ENCODE data around the gene DDX24. TPM values are rescaled to one million over a fixed set of nuclear protein-coding genes. Genes with fewer than 3 reads are reported as not detected.

Gene DDX24
- total and polyA plus RNA-seq, 5 donors from 2014 or later = 221 to 518 (median 257) TPM

DNA sequence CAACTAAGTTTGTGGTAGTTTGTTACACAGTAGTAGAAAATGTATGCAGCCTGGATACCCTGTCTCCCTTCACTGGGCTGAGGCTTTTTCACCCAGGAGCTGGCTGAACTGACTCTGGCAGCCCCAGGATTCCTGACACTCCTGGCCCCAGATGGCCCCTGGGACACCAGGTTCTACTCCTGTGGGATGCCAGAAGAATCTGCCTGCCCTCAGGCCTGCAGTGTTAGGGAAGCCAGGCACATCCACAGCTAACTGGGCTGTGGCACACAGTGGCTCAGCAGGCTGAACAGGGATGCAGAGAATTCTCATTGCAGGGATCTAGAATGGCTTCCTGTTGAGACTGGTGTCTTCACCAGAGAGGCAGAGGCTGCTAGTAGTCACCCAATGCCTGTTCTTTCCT, 38.1 kb upstream of the DDX24 start:
- no peak overlapping the region for H3K27ac ChIP-seq (ENCODE audit: insufficient read depth, low read length, poor library complexity, severe bottlenecking)
- no peaks in the 10 kb centered on the region for H3K4me1 ChIP-seq (ENCODE audit: control insufficient read depth, insufficient read depth, low read length, poor library complexity, severe bottlenecking)
- H3K36me3 Mint-ChIP-seq = peaks cover 9% of the 10 kb centered on the region
- no peaks in the 10 kb centered on the region for H3K36me3 ChIP-seq (ENCODE audit: control insufficient read depth, insufficient read depth, low read length)
- no peaks in the 10 kb centered on the region for H3K27me3 ChIP-seq (ENCODE audit: control insufficient read depth, insufficient read depth, low read length)
- H3K4me1 Mint-ChIP-seq = peaks cover 0 to 2% (median 0%) of the 10 kb centered on the region in 4 donors
- H3K9me3 ChIP-seq (ENCODE audit: control insufficient read depth in 2 of 2, low read length in 2 of 2) = peaks cover 18 to 20% of the 10 kb centered on the region in 2 experiments
- H3K4me3 ChIP-seq (ENCODE audit: low read depth, low read length) = no peak overlapping the region
- ATAC-seq (ENCODE audit: low read depth in 2 of 2) (no peak), DNase-seq (no peak)
- H3K9me3 Mint-ChIP-seq = peaks cover 0 to 27% (median 6%) of the 10 kb centered on the region in 7 donors
- H3K27me3 Mint-ChIP-seq = peaks cover 28% of the 10 kb centered on the region
- H3K27ac Mint-ChIP-seq = no peak overlapping the region
- no peak overlapping the region for H3K4me3 Mint-ChIP-seq

DNA sequence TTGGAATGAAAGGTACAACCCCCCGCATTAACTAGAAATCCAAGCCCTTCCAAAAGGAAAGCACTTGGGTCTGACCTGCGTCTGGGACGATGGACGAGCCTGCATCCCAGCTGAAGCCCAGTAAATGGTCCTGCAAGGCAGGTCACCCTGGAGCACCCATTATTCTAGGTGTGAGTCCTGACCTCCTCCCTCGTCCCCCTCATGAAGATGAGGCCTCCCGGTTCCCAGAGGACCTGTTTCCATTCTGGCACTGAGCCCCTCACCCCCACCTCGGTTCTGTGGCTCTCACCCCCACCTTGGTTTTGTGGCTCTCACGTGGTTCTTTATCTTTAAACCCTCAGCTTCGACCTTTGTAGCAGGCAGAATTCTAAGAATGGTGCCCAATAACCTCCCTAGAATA, 36.9 kb upstream of the DDX24 start:
- ATAC-seq (ENCODE audit: low read depth in 2 of 2) = no peak
- Mint-ChIP-seq H3K27ac (no peak overlapping the region), H3K4me1 (peaks cover 0 to 2% (median 0%) of the 10 kb centered on the region in 4 donors), H3K9me3 (peaks cover 0 to 27% (median 5%) of the 10 kb centered on the region in 7 donors), H3K4me3 (no peak overlapping the region), H3K36me3 (peaks cover 9% of the 10 kb centered on the region), H3K27me3 (peaks cover 28% of the 10 kb centered on the region)
- no peak for DNase-seq
- no peaks in the 10 kb centered on the region for H3K27me3 ChIP-seq (ENCODE audit: control insufficient read depth, insufficient read depth, low read length)
- H3K9me3 ChIP-seq (ENCODE audit: control insufficient read depth in 2 of 2, low read length in 2 of 2) = peaks cover 18 to 20% of the 10 kb centered on the region in 2 experiments
- H3K4me1 ChIP-seq (ENCODE audit: control insufficient read depth, insufficient read depth, low read length, poor library complexity, severe bottlenecking) = no peaks in the 10 kb centered on the region
- no peaks in the 10 kb centered on the region for H3K36me3 ChIP-seq (ENCODE audit: control insufficient read depth, insufficient read depth, low read length)
- H3K27ac ChIP-seq (ENCODE audit: insufficient read depth, low read length, poor library complexity, severe bottlenecking) = no peak overlapping the region
- H3K4me3 ChIP-seq (ENCODE audit: low read depth, low read length) = no peak overlapping the region

GRCh38 chr14:94116701-94117100, 35.7 kb upstream of the DDX24 start:
- no peaks in the 10 kb centered on the region for H3K36me3 ChIP-seq (ENCODE audit: control insufficient read depth, insufficient read depth, low read length)

DNA sequence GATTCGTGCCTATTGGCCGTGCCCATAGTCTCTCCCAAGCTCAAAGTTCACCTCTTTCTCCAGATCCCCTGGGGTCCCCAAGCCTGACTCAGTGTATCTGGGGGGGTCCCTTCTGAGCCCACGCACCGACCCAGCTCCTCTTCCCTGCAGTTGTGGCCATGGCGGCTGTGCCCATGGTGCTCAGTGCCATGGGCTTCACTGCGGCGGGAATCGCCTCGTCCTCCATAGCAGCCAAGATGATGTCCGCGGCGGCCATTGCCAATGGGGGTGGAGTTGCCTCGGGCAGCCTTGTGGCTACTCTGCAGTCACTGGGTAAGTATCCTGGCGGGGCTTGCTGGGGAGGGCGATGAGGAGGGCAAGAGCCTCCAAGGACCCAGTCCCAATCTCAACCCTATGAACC, 34.6 kb upstream of the DDX24 start:
- Mint-ChIP-seq H3K36me3 (peaks cover 3% of the 10 kb centered on the region), H3K9me3 (peaks cover 0 to 13% (median 0%) of the 10 kb centered on the region in 7 donors), H3K27ac (no peak overlapping the region), H3K4me3 (no peak overlapping the region), H3K4me1 (peaks cover 0 to 2% (median 0%) of the 10 kb centered on the region in 4 donors), H3K27me3 (peaks cover 32% of the 10 kb centered on the region)
- DNase-seq = no peak
- no peak overlapping the region for H3K4me3 ChIP-seq (ENCODE audit: low read depth, low read length)
- no peak overlapping the region for H3K27ac ChIP-seq (ENCODE audit: insufficient read depth, low read length, poor library complexity, severe bottlenecking)
- no peaks in the 10 kb centered on the region for H3K36me3 ChIP-seq (ENCODE audit: control insufficient read depth, insufficient read depth, low read length)
- H3K4me1 ChIP-seq (ENCODE audit: control insufficient read depth, insufficient read depth, low read length, poor library complexity, severe bottlenecking) = no peaks in the 10 kb centered on the region
- no peaks in the 10 kb centered on the region for H3K27me3 ChIP-seq (ENCODE audit: control insufficient read depth, insufficient read depth, low read length)
- ATAC-seq (ENCODE audit: low read depth in 2 of 2) = no peak
- H3K9me3 ChIP-seq (ENCODE audit: control insufficient read depth in 2 of 2, low read length in 2 of 2) = peaks cover 14 to 17% of the 10 kb centered on the region in 2 experiments

More at GRCh38 chr14:94116701-94117100, 35.7 kb upstream of the DDX24 start:
- peaks cover 6% of the 10 kb centered on the region for H3K36me3 Mint-ChIP-seq
- peaks cover 0 to 24% (median 4%) of the 10 kb centered on the region in 7 donors for H3K9me3 Mint-ChIP-seq
- Histone ChIP-seq H3K4me3 (ENCODE audit: low read depth, low read length) (no peak overlapping the region), H3K27ac (ENCODE audit: insufficient read depth, low read length, poor library complexity, severe bottlenecking) (no peak overlapping the region), H3K27me3 (ENCODE audit: control insufficient read depth, insufficient read depth, low read length) (no peaks in the 10 kb centered on the region), H3K4me1 (ENCODE audit: control insufficient read depth, insufficient read depth, low read length, poor library complexity, severe bottlenecking) (no peaks in the 10 kb centered on the region), H3K9me3 (ENCODE audit: control insufficient read depth in 2 of 2, low read length in 2 of 2) (peaks cover 18 to 20% of the 10 kb centered on the region in 2 experiments)
- H3K4me1 Mint-ChIP-seq = peaks cover 0 to 2% (median 0%) of the 10 kb centered on the region in 4 donors
- no peak overlapping the region for H3K4me3 Mint-ChIP-seq
- H3K27me3 Mint-ChIP-seq = peaks cover 34% of the 10 kb centered on the region
- DNase-seq (no peak), ATAC-seq (ENCODE audit: low read depth in 2 of 2) (no peak)
- H3K27ac Mint-ChIP-seq = no peak overlapping the region

- Histone ChIP-seq H3K27ac (ENCODE audit: insufficient read depth, low read length, poor library complexity, severe bottlenecking) (no peak overlapping the region), H3K4me1 (ENCODE audit: control insufficient read depth, insufficient read depth, low read length, poor library complexity, severe bottlenecking) (no peaks in the 10 kb centered on the region), H3K27me3 (ENCODE audit: control insufficient read depth, insufficient read depth, low read length) (no peaks in the 10 kb centered on the region), H3K4me3 (ENCODE audit: low read depth, low read length) (no peak overlapping the region), H3K36me3 (ENCODE audit: control insufficient read depth, insufficient read depth, low read length) (no peaks in the 10 kb centered on the region), H3K9me3 (ENCODE audit: control insufficient read depth in 2 of 2, low read length in 2 of 2) (peaks cover 11 to 12% of the 10 kb centered on the region in 2 experiments)
- H3K4me3 Mint-ChIP-seq = no peak overlapping the region
- no peak for ATAC-seq (ENCODE audit: low read depth in 2 of 2)
- peaks cover 29% of the 10 kb centered on the region for H3K27me3 Mint-ChIP-seq
- peaks cover 0 to 8% (median 0%) of the 10 kb centered on the region in 7 donors for H3K9me3 Mint-ChIP-seq
- H3K4me1 Mint-ChIP-seq = peaks cover 0 to 2% (median 0%) of the 10 kb centered on the region in 4 donors
- DNase-seq = no peak
- no peaks in the 10 kb centered on the region for H3K36me3 Mint-ChIP-seq
- H3K27ac Mint-ChIP-seq = no peak overlapping the region
Measured at GRCh38 chr14:94115058-94115591, 34.1 kb upstream of the DDX24 start.

- Histone ChIP-seq H3K36me3 (ENCODE audit: control insufficient read depth, insufficient read depth, low read length) (no peaks in the 10 kb centered on the region), H3K9me3 (ENCODE audit: control insufficient read depth in 2 of 2, low read length in 2 of 2) (peaks cover 7% of the 10 kb centered on the region in 2 experiments), H3K27ac (ENCODE audit: insufficient read depth, low read length, poor library complexity, severe bottlenecking) (no peak overlapping the region), H3K27me3 (ENCODE audit: control insufficient read depth, insufficient read depth, low read length) (no peaks in the 10 kb centered on the region), H3K4me1 (ENCODE audit: control insufficient read depth, insufficient read depth, low read length, poor library complexity, severe bottlenecking) (no peaks in the 10 kb centered on the region), H3K4me3 (ENCODE audit: low read depth, low read length) (no peak overlapping the region)
- no peak for DNase-seq
- Mint-ChIP-seq H3K9me3 (peaks cover 0 to 3% (median 0%) of the 10 kb centered on the region in 7 donors), H3K4me3 (peak overlapping the region in 1 of 4 donors; percentile 3), H3K4me1 (peaks cover 0 to 2% (median 0%) of the 10 kb centered on the region in 4 donors), H3K27me3 (peaks cover 26% of the 10 kb centered on the region), H3K36me3 (no peaks in the 10 kb centered on the region), H3K27ac (no peak overlapping the region)
- ATAC-seq (ENCODE audit: low read depth in 2 of 2) = no peak
Measured at GRCh38 chr14:94114589-94115057, 33.6 kb upstream of the DDX24 start.

DNA sequence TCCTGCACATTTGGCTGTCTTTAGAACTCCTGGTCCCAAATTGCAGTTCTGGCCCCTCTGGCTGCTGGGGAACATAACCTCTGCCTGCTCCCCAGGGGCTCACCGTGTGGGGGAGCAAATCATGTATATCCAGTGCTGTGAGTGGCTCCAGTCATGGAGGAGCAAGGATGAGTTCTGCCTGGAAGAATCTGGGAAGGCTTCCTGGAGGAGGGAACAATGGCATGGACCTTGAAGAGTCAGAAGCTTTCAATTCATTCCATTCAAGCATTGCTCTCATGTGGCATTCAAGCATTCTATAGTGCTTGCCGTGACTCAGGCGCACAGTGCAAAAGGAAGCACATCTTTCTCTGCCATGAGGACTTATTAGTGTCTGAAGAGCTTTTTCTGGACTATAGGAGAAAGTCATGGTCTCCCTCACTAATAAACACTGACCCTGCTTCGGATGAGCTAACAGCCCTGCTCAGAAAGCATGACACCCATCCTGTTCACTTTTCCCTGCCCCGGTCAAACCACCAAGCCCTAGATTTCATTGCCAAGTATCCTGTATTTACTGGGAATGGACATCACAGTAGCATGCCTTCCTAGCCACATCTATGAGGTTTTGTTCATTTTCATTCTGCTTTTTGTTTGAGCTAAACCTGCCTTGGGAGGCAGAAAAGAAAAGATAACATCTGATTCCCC, 33.0 kb upstream of the DDX24 start:
- no peaks in the 10 kb centered on the region for H3K36me3 Mint-ChIP-seq
- H3K9me3 Mint-ChIP-seq = no peaks in the 10 kb centered on the region
- Histone ChIP-seq H3K36me3 (ENCODE audit: control insufficient read depth, insufficient read depth, low read length) (no peaks in the 10 kb centered on the region), H3K4me1 (ENCODE audit: control insufficient read depth, insufficient read depth, low read length, poor library complexity, severe bottlenecking) (no peaks in the 10 kb centered on the region), H3K27ac (ENCODE audit: insufficient read depth, low read length, poor library complexity, severe bottlenecking) (no peak overlapping the region), H3K4me3 (ENCODE audit: low read depth, low read length) (no peak overlapping the region), H3K27me3 (ENCODE audit: control insufficient read depth, insufficient read depth, low read length) (no peaks in the 10 kb centered on the region), H3K9me3 (ENCODE audit: control insufficient read depth in 2 of 2, low read length in 2 of 2) (peaks cover under 1 to 2% of the 10 kb centered on the region in 2 experiments)
- peaks cover 0 to 2% (median 0%) of the 10 kb centered on the region in 4 donors for H3K4me1 Mint-ChIP-seq
- H3K27me3 Mint-ChIP-seq = peaks cover 22% of the 10 kb centered on the region
- H3K27ac Mint-ChIP-seq = no peak overlapping the region
- no peak for ATAC-seq (ENCODE audit: low read depth in 2 of 2)
- peak overlapping the region in 1 of 4 donors; percentile 3 for H3K4me3 Mint-ChIP-seq
- DNase-seq = no peak

Measured in CD4-positive, CD25-positive, alpha-beta regulatory T cell (primary cell).